Measurements from ENCODE around the gene PCDHB11.
A peak's percentile ranks its signal among the peaks of the same experiment; 100 is the strongest.
"Not testable (repeated sequence)": the region's sequence is repeated elsewhere in the genome, so short reads cannot be mapped to it uniquely, and the experiment has no call there.

PCDHB11 gene

GRCh38 chr5:141245250-141245717, 45.9 kb downstream of the PCDHB11 start, which contains the start of gene PCDHB15:
TSS of gene PCDHB15 (plus strand) at chr5:141245395. CDS start at chr5:141245579, 184 bp downstream.
- Histone ChIP-seq H2AK5ac (ENCODE audit: low read length) (no peak within 1 kb of the TSS), H3K4me2 (ENCODE audit: low read length) (peak within 1 kb of the TSS; percentile 52), H3K18ac (ENCODE audit: low read length) (no peak within 1 kb of the TSS), H3K36me3 (ENCODE audit: control insufficient read depth in 1 of 2, insufficient read depth in 2 of 2, low read length in 2 of 2) (peaks cover 6 to 8% of the 10 kb centered on the region in 2 experiments), H3K27me3 (ENCODE audit: insufficient read depth, low read length) (no peaks in the 10 kb centered on the region), H3K4me3 (ENCODE audit: low read depth, low read length) (peak within 1 kb of the TSS; percentile 52), H2BK120ac (ENCODE audit: insufficient read depth, low read length, poor library complexity) (no peak within 1 kb of the TSS), H3K4me1 (ENCODE audit: control insufficient read depth in 1 of 2, insufficient read depth in 2 of 2, low read length in 2 of 2) (no peaks in the 10 kb centered on the region), H4K8ac (ENCODE audit: low read depth, low read length) (peak within 1 kb of the TSS; percentile 61), H3K9me3 (ENCODE audit: insufficient read depth, low read depth, low read length) (peaks cover 22% of the 10 kb centered on the region), H4K91ac (ENCODE audit: low read depth, low read length) (peak within 1 kb of the TSS; percentile 43), H4K12ac (ENCODE audit: low read depth, low read length) (no peak within 1 kb of the TSS), H3K14ac (ENCODE audit: low read length) (no peak within 1 kb of the TSS), H3K23ac (ENCODE audit: low read length) (no peak within 1 kb of the TSS), H2BK5ac (ENCODE audit: low read depth, low read length, poor library complexity) (no peak within 1 kb of the TSS), H3K9ac (ENCODE audit: low read length) (no peak within 1 kb of the TSS), H3K79me1 (ENCODE audit: low read length) (no peaks in the 10 kb centered on the region), H3K4ac (ENCODE audit: low read depth, low read length) (no peak within 1 kb of the TSS), H3K79me2 (ENCODE audit: control insufficient read depth, insufficient read depth, low read length, poor library complexity) (no peaks in the 10 kb centered on the region), H3K27ac (ENCODE audit: low read depth, low read length) (no peak within 1 kb of the TSS), H2BK12ac (ENCODE audit: low read length) (no peak within 1 kb of the TSS), H2AFZ (ENCODE audit: insufficient read depth, low read length, poor library complexity) (no peak within 1 kb of the TSS)
- no CpG with 5 or more reads among the region's 16 CpGs for WGBS (ENCODE audit: extremely low coverage, insufficient coverage, insufficient read length)
- no peak for DNase-seq

GRCh38 chr5:141246971-141247370, 47.5 kb downstream of the PCDHB11 start:
- not testable (repeated sequence) for H4K91ac ChIP-seq (ENCODE audit: low read depth, low read length); H2BK12ac ChIP-seq (ENCODE audit: low read length); H3K27me3 ChIP-seq (ENCODE audit: insufficient read depth, low read length); H3K27ac ChIP-seq (ENCODE audit: low read depth, low read length); H2BK5ac ChIP-seq (ENCODE audit: low read depth, low read length, poor library complexity); H3K79me2 ChIP-seq (ENCODE audit: control insufficient read depth, insufficient read depth, low read length, poor library complexity); H3K36me3 ChIP-seq (ENCODE audit: control insufficient read depth in 1 of 2, insufficient read depth in 2 of 2, low read length in 2 of 2); H3K4me2 ChIP-seq (ENCODE audit: low read length); H2AK5ac ChIP-seq (ENCODE audit: low read length); H3K9ac ChIP-seq (ENCODE audit: low read length); H3K18ac ChIP-seq (ENCODE audit: low read length); H3K4ac ChIP-seq (ENCODE audit: low read depth, low read length); H3K23ac ChIP-seq (ENCODE audit: low read length); H3K79me1 ChIP-seq (ENCODE audit: low read length); H2BK120ac ChIP-seq (ENCODE audit: insufficient read depth, low read length, poor library complexity); H4K8ac ChIP-seq (ENCODE audit: low read depth, low read length); H3K4me3 ChIP-seq (ENCODE audit: low read depth, low read length); H3K4me1 ChIP-seq (ENCODE audit: control insufficient read depth in 1 of 2, insufficient read depth in 2 of 2, low read length in 2 of 2); H4K12ac ChIP-seq (ENCODE audit: low read depth, low read length); H3K14ac ChIP-seq (ENCODE audit: low read length); DNase-seq; H2AFZ ChIP-seq (ENCODE audit: insufficient read depth, low read length, poor library complexity)
- H3K9me3 ChIP-seq (ENCODE audit: insufficient read depth, low read depth, low read length) = peaks cover 14% of the 10 kb centered on the region
- WGBS (ENCODE audit: extremely low coverage, insufficient coverage, insufficient read length) = no CpG with 5 or more reads among the region's 42 CpGs

DNA sequence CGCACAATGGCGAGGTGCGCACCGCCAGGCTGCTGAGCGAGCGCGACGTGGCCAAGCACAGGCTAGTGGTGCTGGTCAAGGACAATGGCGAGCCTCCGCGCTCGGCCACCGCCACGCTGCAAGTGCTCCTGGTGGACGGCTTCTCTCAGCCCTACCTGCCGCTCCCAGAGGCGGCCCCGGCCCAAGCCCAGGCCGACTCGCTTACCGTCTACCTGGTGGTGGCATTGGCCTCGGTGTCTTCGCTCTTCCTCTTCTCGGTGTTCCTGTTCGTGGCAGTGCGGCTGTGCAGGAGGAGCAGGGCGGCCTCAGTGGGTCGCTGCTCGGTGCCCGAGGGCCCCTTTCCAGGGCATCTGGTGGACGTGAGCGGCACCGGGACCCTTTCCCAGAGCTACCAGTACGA, 48.0 kb downstream of the PCDHB11 start:
- H3K27ac ChIP-seq (ENCODE audit: low read depth, low read length); H3K18ac ChIP-seq (ENCODE audit: low read length); DNase-seq; H2BK12ac ChIP-seq (ENCODE audit: low read length); H3K4me3 ChIP-seq (ENCODE audit: low read depth, low read length); H3K4me1 ChIP-seq (ENCODE audit: control insufficient read depth in 1 of 2, insufficient read depth in 2 of 2, low read length in 2 of 2); H3K14ac ChIP-seq (ENCODE audit: low read length); H3K4ac ChIP-seq (ENCODE audit: low read depth, low read length); H3K9ac ChIP-seq (ENCODE audit: low read length); H4K8ac ChIP-seq (ENCODE audit: low read depth, low read length); H3K23ac ChIP-seq (ENCODE audit: low read length); H2BK120ac ChIP-seq (ENCODE audit: insufficient read depth, low read length, poor library complexity); H4K91ac ChIP-seq (ENCODE audit: low read depth, low read length); H3K4me2 ChIP-seq (ENCODE audit: low read length); H2AFZ ChIP-seq (ENCODE audit: insufficient read depth, low read length, poor library complexity); H4K12ac ChIP-seq (ENCODE audit: low read depth, low read length); H3K36me3 ChIP-seq (ENCODE audit: control insufficient read depth in 1 of 2, insufficient read depth in 2 of 2, low read length in 2 of 2); H3K27me3 ChIP-seq (ENCODE audit: insufficient read depth, low read length); H3K79me2 ChIP-seq (ENCODE audit: control insufficient read depth, insufficient read depth, low read length, poor library complexity); H2BK5ac ChIP-seq (ENCODE audit: low read depth, low read length, poor library complexity); H3K79me1 ChIP-seq (ENCODE audit: low read length); H2AK5ac ChIP-seq (ENCODE audit: low read length): not testable (repeated sequence)
- no CpG with 5 or more reads among the region's 34 CpGs for WGBS (ENCODE audit: extremely low coverage, insufficient coverage, insufficient read length)
- peaks cover 14% of the 10 kb centered on the region for H3K9me3 ChIP-seq (ENCODE audit: insufficient read depth, low read depth, low read length)

DNA sequence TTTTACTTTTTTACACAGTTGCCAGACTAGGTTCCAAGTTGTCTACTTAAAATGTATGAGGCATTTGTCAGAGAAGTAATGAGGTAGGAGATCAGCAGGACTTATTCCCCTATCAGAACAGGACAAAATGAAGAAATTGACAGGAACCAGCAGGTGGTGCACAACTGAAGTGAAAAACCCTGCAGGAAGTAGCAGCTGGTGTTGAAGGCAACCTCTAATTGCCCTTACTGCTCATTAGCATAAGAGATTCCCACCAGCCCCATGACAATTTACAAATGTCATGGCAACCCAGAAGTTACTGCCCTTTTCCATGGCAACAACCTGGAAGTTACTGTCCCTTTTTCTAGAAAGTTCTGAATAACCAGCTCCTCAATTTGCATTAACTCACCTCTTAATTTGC, 51.1 kb downstream of the PCDHB11 start:
- Histone ChIP-seq H3K27me3 (ENCODE audit: insufficient read depth, low read length) (no peaks in the 10 kb centered on the region), H3K9ac (ENCODE audit: low read length) (no peak overlapping the region), H3K4me3 (ENCODE audit: low read depth, low read length) (no peak overlapping the region), H3K4me1 (ENCODE audit: control insufficient read depth in 1 of 2, insufficient read depth in 2 of 2, low read length in 2 of 2) (no peaks in the 10 kb centered on the region), H3K23ac (ENCODE audit: low read length) (no peak overlapping the region), H2AK5ac (ENCODE audit: low read length) (no peak overlapping the region), H3K18ac (ENCODE audit: low read length) (no peak overlapping the region), H3K9me3 (ENCODE audit: insufficient read depth, low read depth, low read length) (peaks cover 12% of the 10 kb centered on the region), H2AFZ (ENCODE audit: insufficient read depth, low read length, poor library complexity) (no peak overlapping the region), H3K27ac (ENCODE audit: low read depth, low read length) (no peak overlapping the region), H3K36me3 (ENCODE audit: control insufficient read depth in 1 of 2, insufficient read depth in 2 of 2, low read length in 2 of 2) (peaks cover 4 to 8% of the 10 kb centered on the region in 2 experiments), H3K79me2 (ENCODE audit: control insufficient read depth, insufficient read depth, low read length, poor library complexity) (no peaks in the 10 kb centered on the region), H3K4me2 (ENCODE audit: low read length) (no peak overlapping the region), H4K12ac (ENCODE audit: low read depth, low read length) (no peak overlapping the region), H2BK120ac (ENCODE audit: insufficient read depth, low read length, poor library complexity) (no peak overlapping the region), H4K8ac (ENCODE audit: low read depth, low read length) (no peak overlapping the region), H3K79me1 (ENCODE audit: low read length) (no peaks in the 10 kb centered on the region), H3K14ac (ENCODE audit: low read length) (no peak overlapping the region), H3K4ac (ENCODE audit: low read depth, low read length) (no peak overlapping the region), H2BK12ac (ENCODE audit: low read length) (no peak overlapping the region), H4K91ac (ENCODE audit: low read depth, low read length) (no peak overlapping the region), H2BK5ac (ENCODE audit: low read depth, low read length, poor library complexity) (no peak overlapping the region)
- DNase-seq = no peak
